A549 treated with dexamethasone at 1 μM for 4 hours (cell line): ENCODE measurements around the gene FOXM1. TPM values are rescaled to one million over a fixed set of nuclear protein-coding genes. Genes with fewer than 3 reads are reported as not detected.

Source experiments
- total RNA-seq: library from RNA; stranded (reverse); fragments of 200-300 nt; extraction: Qiagen RNA extraction; gene quantifications from 5 replicates; pipeline ENCODE4 v1.2.3, GENCODE V29; 2022

FOXM1 gene, protein sequence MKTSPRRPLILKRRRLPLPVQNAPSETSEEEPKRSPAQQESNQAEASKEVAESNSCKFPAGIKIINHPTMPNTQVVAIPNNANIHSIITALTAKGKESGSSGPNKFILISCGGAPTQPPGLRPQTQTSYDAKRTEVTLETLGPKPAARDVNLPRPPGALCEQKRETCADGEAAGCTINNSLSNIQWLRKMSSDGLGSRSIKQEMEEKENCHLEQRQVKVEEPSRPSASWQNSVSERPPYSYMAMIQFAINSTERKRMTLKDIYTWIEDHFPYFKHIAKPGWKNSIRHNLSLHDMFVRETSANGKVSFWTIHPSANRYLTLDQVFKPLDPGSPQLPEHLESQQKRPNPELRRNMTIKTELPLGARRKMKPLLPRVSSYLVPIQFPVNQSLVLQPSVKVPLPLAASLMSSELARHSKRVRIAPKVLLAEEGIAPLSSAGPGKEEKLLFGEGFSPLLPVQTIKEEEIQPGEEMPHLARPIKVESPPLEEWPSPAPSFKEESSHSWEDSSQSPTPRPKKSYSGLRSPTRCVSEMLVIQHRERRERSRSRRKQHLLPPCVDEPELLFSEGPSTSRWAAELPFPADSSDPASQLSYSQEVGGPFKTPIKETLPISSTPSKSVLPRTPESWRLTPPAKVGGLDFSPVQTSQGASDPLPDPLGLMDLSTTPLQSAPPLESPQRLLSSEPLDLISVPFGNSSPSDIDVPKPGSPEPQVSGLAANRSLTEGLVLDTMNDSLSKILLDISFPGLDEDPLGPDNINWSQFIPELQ
- 80.9 to 104 TPM (median 102 TPM) in 5 replicates for total RNA-seq

DNA sequence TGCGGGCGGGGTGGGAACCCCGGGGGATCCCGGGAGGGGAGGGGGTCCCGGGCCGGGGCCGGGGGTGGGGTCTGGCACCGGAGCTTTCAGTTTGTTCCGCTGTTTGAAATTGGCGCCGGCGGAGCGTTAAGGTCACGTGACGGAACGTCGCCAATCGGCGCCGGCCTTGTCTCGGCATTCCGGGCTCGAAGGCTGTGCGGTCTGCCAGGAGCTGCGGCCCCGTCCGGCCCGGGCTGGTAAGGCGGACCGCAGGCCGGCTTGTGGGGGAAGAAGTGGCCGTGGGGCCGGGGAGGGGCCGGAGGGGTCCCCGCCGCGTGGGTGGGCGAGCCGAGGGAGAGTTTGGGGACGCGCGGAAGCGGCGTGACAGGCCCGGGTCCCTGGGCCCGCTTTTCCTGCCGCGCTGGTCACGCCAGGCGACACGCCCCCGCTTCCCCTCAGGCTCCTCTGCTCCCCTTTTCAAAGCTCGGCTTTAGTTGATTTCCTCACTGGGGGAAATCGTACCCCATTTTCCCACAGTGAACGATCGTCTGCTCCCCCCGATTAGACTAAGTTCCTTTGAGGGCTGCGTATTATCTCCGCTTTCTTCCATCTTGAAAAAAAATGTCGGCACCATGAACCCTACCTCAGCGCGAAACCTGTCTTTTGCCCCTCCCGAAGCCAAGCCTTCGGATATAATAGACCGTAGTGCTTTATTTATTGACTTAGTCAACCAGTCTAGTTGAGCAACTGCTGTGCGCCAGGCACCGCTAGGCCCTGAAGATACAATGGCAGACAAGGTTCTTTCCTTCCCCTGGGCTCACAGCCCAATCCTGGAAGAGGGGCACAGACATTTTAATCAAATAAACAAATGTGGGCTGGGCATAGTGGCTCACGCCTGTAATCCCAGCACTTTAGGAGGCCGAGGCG lies at the start of gene FOXM1, which contains the start of gene RHNO1:
Gene FOXM1 (minus strand): TSS at position 128 of the 906 bp plus-strand sequence. CDS start 2,696 bp downstream, outside the sequence.
Gene RHNO1 (plus strand): TSS at position 177 of the 906 bp plus-strand sequence. CDS start 8,144 bp downstream, outside the sequence.

DNA sequence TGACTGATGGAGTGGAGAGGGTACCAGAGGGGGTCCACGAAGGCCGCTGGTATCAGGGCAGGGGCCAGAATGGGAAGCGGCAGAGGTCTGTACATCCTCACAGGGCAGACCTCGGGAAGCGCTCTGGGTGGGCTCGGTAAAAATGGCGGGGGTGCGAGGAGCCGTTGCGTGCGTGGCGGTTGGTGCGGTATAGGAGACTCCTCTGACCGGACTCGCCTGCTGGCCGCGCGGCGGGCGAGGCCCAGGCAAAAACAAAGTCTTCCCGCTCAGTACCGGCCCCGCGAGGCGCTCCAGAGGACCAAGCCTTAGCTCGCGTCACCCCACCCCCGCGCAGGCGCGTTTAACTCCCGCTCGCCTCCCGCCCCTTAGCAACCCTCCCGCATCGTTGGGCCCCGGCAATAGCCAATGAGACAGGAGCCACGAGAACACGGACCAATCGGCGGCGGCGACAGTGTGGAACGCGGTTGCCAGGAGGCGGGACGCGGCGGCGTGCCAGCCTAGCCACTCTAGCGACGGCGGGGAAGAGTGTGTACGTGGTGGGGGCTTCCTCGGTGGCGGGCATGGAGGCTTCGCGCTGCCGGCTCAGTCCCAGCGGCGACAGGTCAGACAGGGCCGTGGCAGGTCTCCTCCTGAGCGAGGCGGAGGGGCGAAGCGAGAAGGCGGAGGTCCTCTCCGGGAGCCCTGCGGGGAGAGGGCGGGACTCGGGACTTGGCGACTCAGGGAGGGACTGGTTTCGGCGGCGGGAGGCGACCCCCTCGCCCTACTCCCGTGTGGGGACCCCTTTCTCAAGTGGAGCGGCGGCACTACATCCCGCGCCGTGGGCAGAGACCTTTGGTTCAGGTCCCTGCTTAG lies 13.6 kb upstream of the FOXM1 start, which contains the start of gene TULP3:
Gene TULP3 (plus strand): TSS at position 504 of the 852 bp plus-strand sequence. CDS start 57 bp downstream, at position 561.

DNA sequence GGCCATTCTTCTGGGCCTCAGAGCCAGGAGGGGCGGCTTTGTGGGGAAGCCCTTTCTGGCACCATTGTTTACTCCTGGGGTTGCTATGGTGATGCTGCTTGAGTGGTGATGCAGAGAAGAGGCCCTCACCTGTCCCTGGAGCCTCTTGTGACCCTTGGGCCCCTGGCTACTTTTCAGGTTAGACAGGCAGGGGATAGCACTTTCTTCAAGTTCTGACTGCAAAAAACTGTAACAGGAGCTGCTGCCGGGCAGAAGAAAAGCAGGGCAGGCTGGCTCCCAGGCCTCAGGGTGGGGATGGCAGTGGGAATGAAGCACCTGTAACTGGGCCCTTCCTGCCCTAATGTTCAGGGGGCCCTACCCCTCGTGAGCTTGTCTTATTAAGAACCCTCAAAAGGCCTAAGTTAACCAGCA lies 19.9 kb downstream of the FOXM1 start, which contains the start of gene TEX52:
Gene TEX52 (minus strand): TSS at position 19 of the 411 bp plus-strand sequence. CDS start 13 bp downstream, at position 6.

DNA sequence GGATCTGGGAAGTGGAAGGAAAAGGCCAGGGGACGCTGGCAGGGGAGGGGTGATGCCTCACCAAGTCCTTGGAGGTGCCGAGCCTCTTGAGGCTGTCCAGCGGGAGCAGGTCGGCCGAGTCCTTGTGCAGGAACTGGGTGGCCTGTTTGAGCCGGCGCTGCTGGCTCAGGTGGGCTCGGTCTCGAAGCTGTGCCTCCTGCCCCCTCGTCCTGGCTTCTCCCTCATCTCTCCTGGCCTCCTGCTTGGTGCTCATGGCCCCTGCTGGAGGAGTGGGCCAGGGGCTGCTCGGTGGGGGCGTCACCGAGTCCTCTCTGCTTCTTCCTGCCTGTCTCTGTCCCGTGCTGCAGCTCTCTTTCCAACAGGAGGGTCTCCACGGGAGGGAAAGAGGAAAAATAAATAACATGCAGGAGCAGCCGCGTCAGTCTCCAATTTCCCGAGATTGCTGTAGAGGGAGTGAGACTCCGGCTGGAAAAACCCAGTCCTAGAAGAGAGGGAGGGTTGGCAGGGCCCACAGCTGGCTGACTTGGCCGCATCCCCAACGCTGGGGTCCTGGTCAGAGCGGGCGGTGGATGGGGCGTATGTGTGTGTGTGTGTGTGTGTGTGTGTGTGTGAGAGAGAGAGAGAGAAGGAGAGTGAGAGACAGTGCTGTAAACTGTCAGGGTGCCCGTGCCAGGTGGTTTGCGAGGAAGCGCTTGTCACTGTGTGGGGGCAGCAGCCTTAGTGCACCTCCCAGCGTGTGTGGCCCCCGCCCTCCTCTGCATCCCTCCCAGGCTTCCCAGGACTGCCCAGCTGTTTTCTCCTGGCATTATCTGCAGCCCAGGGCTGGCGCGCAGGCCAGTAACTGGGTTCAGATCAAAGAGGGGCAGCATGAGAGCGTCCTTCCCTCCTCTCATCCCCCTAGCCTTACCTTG lies 42.1 kb downstream of the FOXM1 start, which contains the start of gene NRIP2:
Gene NRIP2 (minus strand): TSS at position 455 of the 911 bp plus-strand sequence. CDS start 52 bp downstream, at position 403.

DNA sequence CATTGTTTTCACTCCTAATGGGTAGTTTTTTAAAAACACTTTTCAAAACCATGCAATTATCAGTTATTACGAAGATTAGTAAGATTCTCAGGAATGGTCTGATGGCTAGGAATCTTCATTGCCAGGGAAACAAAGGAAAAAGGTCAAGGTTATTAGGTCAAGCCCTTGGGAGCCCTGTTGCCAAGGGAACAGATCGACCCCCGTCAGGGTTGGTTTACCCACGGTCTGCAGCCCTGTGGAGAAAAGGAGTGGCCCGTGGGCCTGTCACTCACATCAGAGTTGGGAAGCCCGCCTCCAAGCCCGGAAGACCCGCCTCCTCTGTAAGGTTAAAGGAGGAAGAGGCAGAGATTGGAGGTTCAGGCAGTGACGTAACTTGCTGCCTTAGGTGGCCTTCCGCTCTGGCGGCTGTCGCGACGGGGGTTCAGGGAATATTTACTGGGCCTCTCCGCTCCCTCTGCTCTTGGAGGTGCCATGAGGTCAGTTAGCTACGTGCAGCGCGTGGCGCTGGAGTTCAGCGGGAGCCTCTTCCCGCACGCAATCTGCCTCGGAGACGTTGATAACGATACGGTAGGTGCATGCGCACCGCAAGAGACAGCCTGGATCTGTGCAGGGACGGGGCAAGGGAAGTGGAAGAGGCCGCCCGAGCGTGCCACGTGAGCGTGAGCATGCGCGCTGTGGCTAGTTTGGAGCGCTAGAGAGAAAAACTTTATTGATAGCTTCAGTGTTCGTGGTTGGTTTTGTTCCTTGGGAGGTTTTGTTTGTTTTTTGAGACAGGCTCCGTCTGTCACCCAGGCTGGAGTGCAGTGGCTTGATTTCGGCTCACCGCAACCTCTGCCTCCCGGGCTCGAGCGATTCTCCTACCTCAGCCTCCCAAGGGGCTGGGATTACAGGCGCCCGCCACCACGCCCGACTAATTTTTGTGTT lies 64.4 kb downstream of the FOXM1 start, which contains the start of gene ITFG2:
Gene ITFG2 (plus strand): TSS at position 379 of the 924 bp plus-strand sequence. CDS start 93 bp downstream, at position 472.

Other genes with a start within 250 kb of the FOXM1 start
- 86.0 to 104 TPM (median 100 TPM) in 5 replicates for gene FKBP4, start 82.2 kb downstream of the FOXM1 start, total RNA-seq
- 11.6 to 19.2 TPM (median 15.4 TPM) in 5 replicates for gene ITFG2, start 64.5 kb downstream of the FOXM1 start, total RNA-seq
- gene NRIP2, start 42.1 kb downstream of the FOXM1 start, total RNA-seq: not detected in 5 replicates
- not detected in 5 replicates for gene TEX52, start 20.1 kb downstream of the FOXM1 start, total RNA-seq
- gene RHNO1, start within 50 bp of the FOXM1 start, total RNA-seq: 43.8 to 55.9 TPM (median 50.3 TPM) in 5 replicates
- gene TULP3, start 13.7 kb upstream of the FOXM1 start, total RNA-seq: 18.0 to 21.7 TPM (median 20.7 TPM) in 5 replicates
- gene TEAD4, start 82.2 kb upstream of the FOXM1 start, total RNA-seq: 40.2 to 50.7 TPM (median 46.1 TPM) in 5 replicates
- 38.5 to 66.9 TPM (median 58.6 TPM) in 5 replicates for gene TSPAN9, start 200.2 kb upstream of the FOXM1 start, total RNA-seq